ENCODE results near the gene IPCEF1. TPM values are rescaled to one million over a fixed set of nuclear protein-coding genes. Genes with fewer than 3 reads are reported as not detected.

Gene IPCEF1
- total and polyA plus RNA-seq, 2 of the 8 experiments (the other 6 are each of a cell fraction or from before 2014, with no cell fraction given), result 0.41 to 0.78 TPM

DNA sequence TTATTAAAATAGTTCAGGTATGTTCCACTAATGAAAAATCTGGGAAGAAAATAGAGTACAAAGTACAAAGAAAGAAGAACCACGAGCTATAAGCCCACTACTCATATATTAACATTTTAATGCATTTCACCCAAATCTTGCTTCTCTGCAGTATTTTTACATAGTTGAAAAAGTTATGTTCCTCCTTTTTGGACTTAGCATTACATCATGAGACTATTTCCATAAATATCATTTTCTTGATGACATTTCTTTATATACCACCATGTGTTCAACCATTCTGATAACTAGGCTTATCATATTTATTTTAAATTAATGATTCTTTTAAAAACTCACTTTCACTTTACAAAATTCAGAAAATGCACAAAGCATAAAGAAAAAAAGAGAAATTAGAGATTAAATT is 3.0 kb downstream of the IPCEF1 start (continued):
- TF ChIP-seq, protein P1, sequence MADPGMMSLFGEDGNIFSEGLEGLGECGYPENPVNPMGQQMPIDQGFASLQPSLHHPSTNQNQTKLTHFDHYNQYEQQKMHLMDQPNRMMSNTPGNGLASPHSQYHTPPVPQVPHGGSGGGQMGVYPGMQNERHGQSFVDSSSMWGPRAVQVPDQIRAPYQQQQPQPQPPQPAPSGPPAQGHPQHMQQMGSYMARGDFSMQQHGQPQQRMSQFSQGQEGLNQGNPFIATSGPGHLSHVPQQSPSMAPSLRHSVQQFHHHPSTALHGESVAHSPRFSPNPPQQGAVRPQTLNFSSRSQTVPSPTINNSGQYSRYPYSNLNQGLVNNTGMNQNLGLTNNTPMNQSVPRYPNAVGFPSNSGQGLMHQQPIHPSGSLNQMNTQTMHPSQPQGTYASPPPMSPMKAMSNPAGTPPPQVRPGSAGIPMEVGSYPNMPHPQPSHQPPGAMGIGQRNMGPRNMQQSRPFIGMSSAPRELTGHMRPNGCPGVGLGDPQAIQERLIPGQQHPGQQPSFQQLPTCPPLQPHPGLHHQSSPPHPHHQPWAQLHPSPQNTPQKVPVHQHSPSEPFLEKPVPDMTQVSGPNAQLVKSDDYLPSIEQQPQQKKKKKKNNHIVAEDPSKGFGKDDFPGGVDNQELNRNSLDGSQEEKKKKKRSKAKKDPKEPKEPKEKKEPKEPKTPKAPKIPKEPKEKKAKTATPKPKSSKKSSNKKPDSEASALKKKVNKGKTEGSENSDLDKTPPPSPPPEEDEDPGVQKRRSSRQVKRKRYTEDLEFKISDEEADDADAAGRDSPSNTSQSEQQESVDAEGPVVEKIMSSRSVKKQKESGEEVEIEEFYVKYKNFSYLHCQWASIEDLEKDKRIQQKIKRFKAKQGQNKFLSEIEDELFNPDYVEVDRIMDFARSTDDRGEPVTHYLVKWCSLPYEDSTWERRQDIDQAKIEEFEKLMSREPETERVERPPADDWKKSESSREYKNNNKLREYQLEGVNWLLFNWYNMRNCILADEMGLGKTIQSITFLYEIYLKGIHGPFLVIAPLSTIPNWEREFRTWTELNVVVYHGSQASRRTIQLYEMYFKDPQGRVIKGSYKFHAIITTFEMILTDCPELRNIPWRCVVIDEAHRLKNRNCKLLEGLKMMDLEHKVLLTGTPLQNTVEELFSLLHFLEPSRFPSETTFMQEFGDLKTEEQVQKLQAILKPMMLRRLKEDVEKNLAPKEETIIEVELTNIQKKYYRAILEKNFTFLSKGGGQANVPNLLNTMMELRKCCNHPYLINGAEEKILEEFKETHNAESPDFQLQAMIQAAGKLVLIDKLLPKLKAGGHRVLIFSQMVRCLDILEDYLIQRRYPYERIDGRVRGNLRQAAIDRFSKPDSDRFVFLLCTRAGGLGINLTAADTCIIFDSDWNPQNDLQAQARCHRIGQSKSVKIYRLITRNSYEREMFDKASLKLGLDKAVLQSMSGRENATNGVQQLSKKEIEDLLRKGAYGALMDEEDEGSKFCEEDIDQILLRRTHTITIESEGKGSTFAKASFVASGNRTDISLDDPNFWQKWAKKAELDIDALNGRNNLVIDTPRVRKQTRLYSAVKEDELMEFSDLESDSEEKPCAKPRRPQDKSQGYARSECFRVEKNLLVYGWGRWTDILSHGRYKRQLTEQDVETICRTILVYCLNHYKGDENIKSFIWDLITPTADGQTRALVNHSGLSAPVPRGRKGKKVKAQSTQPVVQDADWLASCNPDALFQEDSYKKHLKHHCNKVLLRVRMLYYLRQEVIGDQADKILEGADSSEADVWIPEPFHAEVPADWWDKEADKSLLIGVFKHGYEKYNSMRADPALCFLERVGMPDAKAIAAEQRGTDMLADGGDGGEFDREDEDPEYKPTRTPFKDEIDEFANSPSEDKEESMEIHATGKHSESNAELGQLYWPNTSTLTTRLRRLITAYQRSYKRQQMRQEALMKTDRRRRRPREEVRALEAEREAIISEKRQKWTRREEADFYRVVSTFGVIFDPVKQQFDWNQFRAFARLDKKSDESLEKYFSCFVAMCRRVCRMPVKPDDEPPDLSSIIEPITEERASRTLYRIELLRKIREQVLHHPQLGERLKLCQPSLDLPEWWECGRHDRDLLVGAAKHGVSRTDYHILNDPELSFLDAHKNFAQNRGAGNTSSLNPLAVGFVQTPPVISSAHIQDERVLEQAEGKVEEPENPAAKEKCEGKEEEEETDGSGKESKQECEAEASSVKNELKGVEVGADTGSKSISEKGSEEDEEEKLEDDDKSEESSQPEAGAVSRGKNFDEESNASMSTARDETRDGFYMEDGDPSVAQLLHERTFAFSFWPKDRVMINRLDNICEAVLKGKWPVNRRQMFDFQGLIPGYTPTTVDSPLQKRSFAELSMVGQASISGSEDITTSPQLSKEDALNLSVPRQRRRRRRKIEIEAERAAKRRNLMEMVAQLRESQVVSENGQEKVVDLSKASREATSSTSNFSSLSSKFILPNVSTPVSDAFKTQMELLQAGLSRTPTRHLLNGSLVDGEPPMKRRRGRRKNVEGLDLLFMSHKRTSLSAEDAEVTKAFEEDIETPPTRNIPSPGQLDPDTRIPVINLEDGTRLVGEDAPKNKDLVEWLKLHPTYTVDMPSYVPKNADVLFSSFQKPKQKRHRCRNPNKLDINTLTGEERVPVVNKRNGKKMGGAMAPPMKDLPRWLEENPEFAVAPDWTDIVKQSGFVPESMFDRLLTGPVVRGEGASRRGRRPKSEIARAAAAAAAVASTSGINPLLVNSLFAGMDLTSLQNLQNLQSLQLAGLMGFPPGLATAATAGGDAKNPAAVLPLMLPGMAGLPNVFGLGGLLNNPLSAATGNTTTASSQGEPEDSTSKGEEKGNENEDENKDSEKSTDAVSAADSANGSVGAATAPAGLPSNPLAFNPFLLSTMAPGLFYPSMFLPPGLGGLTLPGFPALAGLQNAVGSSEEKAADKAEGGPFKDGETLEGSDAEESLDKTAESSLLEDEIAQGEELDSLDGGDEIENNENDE (IDR thresholded peaks at IDR 0.05; ENCODE audit: insufficient replicate concordance, low read length), result no peak
- TF ChIP-seq ASH2L (IDR thresholded peaks at IDR 0.05; ENCODE audit: low read length) (no peak), SIX5 (IDR thresholded peaks at IDR 0.05; ENCODE audit: low read depth, low read length) (no peak), GTF2F1 (IDR thresholded peaks at IDR 0.05; ENCODE audit: borderline replicate concordance, low read depth, low read length) (no peak), EGR1 (IDR thresholded peaks at IDR 0.05; ENCODE audit: borderline replicate concordance, low read depth, low read length) (no peak), SIN3A (conservative IDR thresholded peaks at IDR 0.05 in 1 of 2, IDR thresholded peaks at IDR 0.05 in 1 of 2; ENCODE audit: low read depth in 1 of 2, low read length in 2 of 2) (no peak), FOSL1 (IDR thresholded peaks at IDR 0.05; ENCODE audit: insufficient read depth, low read depth, low read length) (no peak), KDM5A (IDR thresholded peaks at IDR 0.05; ENCODE audit: low read length) (no peak)
- TF ChIP-seq, protein P2, sequence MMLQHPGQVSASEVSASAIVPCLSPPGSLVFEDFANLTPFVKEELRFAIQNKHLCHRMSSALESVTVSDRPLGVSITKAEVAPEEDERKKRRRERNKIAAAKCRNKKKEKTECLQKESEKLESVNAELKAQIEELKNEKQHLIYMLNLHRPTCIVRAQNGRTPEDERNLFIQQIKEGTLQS (IDR thresholded peaks at IDR 0.05; ENCODE audit: insufficient read depth, low read depth, low read length), result no peak
